ENCODE results near the gene ADAMTS14.

ADAMTS14 gene

GRCh38 chr10:70773965-70774809 is 101.9 kb downstream of the ADAMTS14 start:
- DNase-seq (ENCODE audit: low read depth), result no peak

- DNase-seq (ENCODE audit: low read depth), result no peak
Observed at GRCh38 chr10:70774810-70775678, 102.7 kb downstream of the ADAMTS14 start.

- no peak for DNase-seq (ENCODE audit: low read depth)
Observed at GRCh38 chr10:70775679-70776454, 103.6 kb downstream of the ADAMTS14 start.

- DNase-seq (ENCODE audit: low read depth), result no peak
Observed at GRCh38 chr10:70776455-70777005, 104.2 kb downstream of the ADAMTS14 start.

GRCh38 chr10:70777063-70777875 is 105.0 kb downstream of the ADAMTS14 start:
- no peak for DNase-seq (ENCODE audit: low read depth)

GRCh38 chr10:70778267-70778924 is 106.1 kb downstream of the ADAMTS14 start:
- DNase-seq (ENCODE audit: low read depth), result no peak

- DNase-seq (ENCODE audit: low read depth), result no peak
Observed at GRCh38 chr10:70779088-70779487, 106.8 kb downstream of the ADAMTS14 start.

- DNase-seq (ENCODE audit: low read depth), result no peak
Observed at GRCh38 chr10:70779511-70780369, 107.4 kb downstream of the ADAMTS14 start.

- DNase-seq (ENCODE audit: low read depth), result no peak
Observed at GRCh38 chr10:70780370-70780760, 108.1 kb downstream of the ADAMTS14 start.

- DNase-seq (ENCODE audit: low read depth), result no peak
Observed at GRCh38 chr10:70780772-70781171, 108.5 kb downstream of the ADAMTS14 start.

GRCh38 chr10:70781461-70782051 is 109.2 kb downstream of the ADAMTS14 start:
- no peak for DNase-seq (ENCODE audit: low read depth)

- DNase-seq (ENCODE audit: low read depth), result no peak
Observed at GRCh38 chr10:70782086-70782745, 109.9 kb downstream of the ADAMTS14 start.

GRCh38 chr10:70782746-70783680 is 110.7 kb downstream of the ADAMTS14 start:
- DNase-seq (ENCODE audit: low read depth), result no peak

GRCh38 chr10:70784016-70784415 is 111.7 kb downstream of the ADAMTS14 start:
- no peak for DNase-seq (ENCODE audit: low read depth)

- no peak for DNase-seq (ENCODE audit: low read depth)
Observed at GRCh38 chr10:70784471-70784870, 112.2 kb downstream of the ADAMTS14 start.

GRCh38 chr10:70785190-70785589 is 112.9 kb downstream of the ADAMTS14 start, which contains the start of gene TBATA:
Gene TBATA (minus strand): TSS chr10:70785377. CDS start chr10:70783379, 1,998 bp downstream.
- DNase-seq (ENCODE audit: low read depth), result no peak

GRCh38 chr10:70786799-70787415 is 114.6 kb downstream of the ADAMTS14 start:
- DNase-seq (ENCODE audit: low read depth), result no peak
